ENCODE measurements around the gene MAEA.
"Not testable (repeated sequence)": the region's sequence is repeated elsewhere in the genome, so short reads cannot be mapped to it uniquely, and the experiment has no call there.

The MAEA gene

DNA sequence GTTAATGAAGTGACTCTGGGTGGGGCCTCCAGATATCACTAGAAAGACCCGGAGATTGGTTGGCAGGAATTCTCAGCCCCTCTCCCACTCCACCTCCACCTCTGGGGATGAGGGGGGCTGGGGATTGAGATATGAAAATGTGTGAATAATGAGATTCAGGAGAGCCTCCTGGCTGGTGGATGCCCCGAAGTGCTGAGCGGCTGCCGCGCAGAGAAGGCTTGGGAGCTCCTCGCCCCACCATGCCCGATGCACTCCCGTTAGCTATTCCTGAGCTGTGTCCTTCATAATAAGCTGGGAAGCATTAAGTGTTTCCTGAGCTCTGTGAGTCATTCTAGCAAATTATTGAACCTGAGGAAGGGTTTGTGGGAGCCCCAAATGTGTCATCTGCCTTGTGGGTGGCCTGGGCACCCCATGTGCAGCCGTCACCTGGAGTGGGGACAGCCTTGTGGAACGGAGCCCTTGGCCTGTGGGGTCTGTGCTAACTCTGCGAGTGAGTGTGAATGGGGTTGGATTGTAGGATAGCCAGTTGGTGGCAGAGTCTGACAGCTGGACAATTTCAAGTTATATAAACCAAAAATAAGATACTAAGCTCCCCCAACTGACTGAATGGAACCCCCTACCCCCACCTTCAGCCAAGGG is 4.4 kb upstream of the MAEA start:
- DNase-seq = no peak

DNA sequence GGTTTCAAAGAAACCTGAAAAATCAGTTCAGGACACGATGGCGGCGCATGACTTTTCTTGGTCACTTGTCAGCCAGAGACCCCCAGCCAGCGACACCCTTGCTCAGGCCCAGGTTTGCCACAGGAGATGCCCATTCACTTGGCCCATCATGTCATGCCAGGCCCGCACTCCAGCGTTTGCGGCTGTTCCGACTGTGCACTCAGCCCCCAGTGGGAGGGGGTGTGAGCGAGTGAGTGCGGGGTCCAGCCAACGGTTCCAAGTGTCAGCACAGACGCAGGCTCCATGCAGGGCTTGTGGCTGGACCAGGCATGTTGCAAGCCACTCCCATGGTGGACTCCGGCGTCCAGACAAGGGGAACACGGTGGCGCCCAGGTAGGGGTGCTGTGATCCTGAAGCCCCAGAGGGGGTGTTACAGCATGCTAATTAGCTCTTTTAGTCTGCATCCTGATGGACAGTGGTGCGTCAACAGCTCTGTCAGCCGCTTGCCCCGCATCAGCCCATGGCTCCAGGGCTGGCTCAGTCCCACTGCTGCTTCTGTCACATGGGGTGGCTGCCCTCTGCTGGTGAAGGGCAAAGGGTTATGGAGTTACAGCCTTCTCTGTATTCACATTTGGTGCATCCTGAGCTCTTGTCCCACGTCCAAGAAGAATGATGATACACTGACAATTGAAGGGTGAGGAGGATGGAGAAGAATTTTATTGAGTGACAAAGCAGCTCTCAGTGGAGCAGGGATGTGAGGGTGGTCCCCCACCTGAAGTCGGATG is 3.7 kb upstream of the MAEA start:
- peak; percentile 48 for DNase-seq

DNA sequence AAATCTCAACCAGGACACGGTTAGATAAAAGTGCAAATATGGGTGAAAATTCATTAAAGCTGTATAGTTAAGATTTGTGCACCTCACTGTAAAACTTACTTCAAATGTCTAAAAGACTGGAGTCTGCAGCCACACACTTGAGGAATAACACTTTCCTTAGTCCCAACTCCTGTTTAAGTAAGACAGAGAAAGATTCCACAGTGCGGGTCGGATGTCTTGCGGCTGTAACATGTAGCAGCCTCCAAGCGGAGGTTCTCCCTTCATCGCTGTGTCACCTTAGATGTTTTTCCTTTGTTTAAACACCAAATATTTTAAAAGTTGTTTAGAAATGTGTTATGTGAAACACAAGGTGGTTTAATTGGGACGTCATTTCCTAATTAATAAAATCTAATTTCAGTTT is 905 bp upstream of the MAEA start:
- DNase-seq = no peak

DNA sequence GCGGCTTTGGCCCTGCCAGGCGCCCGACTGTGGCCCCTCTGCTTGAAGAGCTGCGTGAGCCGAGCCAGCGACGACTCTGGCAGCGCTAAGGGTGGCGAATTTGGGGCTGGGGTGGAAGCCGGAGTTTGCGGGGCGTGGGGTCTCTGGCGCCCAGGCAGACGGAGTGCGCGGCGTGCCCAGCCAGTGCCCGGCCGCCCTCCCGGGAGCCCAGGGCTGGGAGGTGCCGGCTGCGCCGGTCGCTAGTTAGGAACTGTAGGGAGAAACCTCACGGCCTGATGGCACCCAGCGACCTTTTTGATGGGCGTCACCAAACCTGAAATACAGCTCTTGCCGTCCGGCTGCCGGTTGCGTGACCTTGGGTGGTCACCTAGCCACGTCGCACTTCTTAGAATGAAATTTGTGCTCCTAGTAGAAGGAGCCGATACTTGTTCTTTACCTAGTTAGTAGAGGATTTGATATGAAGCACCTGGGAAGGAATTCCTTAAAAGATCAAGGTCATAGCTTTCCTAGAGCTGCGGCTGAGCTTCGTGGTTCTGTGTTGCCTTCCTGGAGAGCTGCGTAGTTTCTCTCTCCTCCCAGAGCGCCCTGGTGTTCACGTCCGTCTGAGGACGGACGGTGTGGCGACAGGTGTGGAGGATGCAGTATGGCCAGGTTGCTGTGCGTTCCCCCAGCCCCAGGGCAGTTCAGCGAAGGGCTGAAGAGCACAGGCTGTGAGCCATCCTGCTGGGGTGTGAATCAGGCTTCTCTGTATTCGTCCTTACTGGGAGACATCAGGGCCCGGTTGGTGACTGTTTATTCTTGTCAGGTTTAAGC is 680 bp downstream of the MAEA start:
- peak; percentile 19 for DNase-seq

GRCh38 chr4:1291091-1291490 is 1.4 kb downstream of the MAEA start:
- no peak for DNase-seq

DNA sequence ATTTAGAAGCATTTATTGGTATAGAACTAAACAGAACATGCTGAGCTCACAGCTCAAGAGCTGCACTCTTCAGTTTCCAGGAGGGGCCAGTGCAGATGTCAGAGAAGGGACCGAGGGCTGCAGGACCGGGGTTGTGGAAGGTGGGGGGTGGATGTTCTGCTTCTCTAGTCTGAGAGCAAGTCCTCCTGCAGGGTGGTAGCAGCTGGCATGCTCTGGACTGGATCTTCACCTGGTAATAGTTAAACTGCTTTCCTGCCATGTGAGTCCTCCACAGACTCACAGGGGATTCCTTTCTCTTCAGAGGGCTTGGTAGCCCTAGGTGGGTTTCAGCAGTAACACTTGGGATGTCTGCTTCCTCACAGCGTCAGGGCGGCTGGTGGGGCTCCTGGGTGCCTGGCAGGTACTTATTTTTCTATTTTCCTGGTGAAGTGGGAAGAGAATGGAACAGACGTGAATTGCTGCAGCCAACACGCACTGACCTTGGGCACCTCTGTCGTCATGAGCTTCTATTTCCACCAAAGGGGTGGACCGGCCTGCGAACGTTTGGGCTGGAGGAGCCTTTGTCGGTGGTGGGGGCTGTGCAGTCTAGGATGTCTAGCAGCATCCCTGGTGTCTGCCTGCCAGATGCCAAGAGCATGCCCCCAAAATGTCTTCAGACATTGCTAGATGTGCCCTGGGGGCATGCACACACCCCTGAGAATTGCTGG is 2.5 kb downstream of the MAEA start:
- DNase-seq = no peak

- DNase-seq = not testable (repeated sequence)
Measured at GRCh38 chr4:1292703-1293011, 3.0 kb downstream of the MAEA start.

- no peak for DNase-seq
Measured at GRCh38 chr4:1293531-1293941, 3.8 kb downstream of the MAEA start.

GRCh38 chr4:1293991-1294390 is 4.3 kb downstream of the MAEA start:
- no peak for DNase-seq

- no peak for DNase-seq
Measured at GRCh38 chr4:1294424-1294823, 4.7 kb downstream of the MAEA start.

DNA sequence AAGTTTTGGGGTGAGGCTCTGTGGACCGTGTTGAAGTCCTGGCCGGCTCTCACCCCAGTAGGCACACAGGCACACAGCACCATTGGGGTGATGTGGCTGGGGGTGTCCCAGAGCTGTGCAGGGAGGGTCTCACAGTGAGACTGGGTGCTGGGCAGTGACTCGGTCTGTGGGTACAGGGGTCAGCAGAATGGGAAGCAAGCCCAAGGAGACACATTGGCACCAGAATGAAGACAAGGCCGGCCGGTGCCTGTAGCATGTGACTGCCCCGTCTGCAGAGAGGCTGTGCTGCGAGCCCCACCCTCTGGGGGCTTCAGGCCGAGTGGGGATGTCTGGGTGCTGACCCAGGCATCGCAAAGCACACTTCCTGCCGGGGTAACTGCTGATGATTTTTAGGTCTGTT is 5.2 kb downstream of the MAEA start:
- no peak for DNase-seq

GRCh38 chr4:1295405-1296055 is 5.8 kb downstream of the MAEA start:
- no peak for DNase-seq

GRCh38 chr4:1296324-1297022 is 6.8 kb downstream of the MAEA start:
- no peak for DNase-seq

- no peak for DNase-seq
Measured at GRCh38 chr4:1297023-1297395, 7.3 kb downstream of the MAEA start.

DNA sequence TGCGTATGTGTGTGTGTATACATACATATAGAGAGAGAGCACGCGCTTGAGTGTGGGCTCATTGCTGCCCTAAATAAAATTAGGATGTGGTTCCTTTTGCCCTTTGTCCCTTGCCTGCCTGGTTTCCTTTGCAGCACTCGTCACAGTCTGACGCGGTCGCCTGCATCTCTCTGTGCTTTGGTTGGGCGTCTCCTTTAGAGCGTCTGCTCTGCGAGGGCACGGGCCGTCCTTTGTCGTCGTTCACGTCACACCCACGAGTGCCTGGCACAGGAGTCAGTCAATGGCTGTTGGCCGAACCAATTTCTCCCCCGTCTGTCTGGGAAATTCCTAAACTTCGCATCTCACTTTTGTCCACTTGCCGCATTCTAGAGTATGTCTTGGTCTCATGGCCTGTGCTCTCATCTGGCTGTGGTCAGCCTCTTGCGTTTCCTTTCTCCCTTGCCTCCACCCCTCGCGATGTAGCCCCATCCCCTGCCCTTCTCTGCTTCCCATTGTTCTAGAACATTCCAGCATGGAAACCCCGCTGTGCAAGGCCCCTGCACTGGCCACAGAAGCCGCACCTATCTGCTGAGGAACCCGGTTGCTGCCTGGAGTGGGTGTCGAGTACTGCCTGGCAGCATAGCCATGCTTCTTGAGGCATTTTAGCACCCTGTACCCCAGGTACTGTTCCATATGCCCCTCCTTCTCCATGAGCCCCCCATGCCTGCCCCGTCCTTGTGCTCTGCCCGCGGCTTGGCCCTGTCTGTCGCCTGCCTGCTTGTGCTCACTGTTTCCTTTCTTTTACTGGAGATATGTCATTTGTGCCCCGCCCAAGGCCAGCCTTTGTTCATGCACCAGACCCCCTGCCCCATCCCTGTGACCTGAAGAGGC is 8.0 kb downstream of the MAEA start:
- no peak for DNase-seq

GRCh38 chr4:1298461-1298860 is 8.8 kb downstream of the MAEA start:
- DNase-seq = no peak

DNA sequence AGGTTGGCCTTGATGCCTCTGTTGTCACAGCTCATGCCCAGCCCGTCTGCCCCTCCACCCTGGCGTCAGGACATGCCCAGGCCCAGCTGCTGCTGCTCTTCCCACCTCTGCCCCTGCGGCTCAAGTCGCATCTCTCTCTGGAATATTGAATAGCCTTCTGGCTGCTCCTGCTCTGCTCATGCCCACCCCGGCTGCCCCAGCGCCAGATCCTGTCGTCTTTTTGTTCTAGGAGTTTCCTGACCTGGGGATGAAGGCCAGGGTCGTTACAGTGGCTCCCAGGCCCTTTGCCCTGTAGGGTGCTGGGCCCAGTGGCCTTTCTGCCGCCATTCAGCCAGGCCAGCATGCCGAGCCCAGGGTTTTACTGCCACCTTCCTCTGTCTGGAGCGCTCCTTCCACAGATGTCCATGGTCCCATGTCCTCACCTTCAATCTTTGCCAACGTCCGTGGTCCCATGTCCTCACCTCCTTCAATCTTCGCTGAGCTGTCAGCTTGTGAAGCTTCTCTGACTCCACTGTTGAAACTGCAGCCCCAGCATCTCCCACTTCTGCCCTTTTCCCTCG is 9.7 kb downstream of the MAEA start:
- no peak for DNase-seq

DNA sequence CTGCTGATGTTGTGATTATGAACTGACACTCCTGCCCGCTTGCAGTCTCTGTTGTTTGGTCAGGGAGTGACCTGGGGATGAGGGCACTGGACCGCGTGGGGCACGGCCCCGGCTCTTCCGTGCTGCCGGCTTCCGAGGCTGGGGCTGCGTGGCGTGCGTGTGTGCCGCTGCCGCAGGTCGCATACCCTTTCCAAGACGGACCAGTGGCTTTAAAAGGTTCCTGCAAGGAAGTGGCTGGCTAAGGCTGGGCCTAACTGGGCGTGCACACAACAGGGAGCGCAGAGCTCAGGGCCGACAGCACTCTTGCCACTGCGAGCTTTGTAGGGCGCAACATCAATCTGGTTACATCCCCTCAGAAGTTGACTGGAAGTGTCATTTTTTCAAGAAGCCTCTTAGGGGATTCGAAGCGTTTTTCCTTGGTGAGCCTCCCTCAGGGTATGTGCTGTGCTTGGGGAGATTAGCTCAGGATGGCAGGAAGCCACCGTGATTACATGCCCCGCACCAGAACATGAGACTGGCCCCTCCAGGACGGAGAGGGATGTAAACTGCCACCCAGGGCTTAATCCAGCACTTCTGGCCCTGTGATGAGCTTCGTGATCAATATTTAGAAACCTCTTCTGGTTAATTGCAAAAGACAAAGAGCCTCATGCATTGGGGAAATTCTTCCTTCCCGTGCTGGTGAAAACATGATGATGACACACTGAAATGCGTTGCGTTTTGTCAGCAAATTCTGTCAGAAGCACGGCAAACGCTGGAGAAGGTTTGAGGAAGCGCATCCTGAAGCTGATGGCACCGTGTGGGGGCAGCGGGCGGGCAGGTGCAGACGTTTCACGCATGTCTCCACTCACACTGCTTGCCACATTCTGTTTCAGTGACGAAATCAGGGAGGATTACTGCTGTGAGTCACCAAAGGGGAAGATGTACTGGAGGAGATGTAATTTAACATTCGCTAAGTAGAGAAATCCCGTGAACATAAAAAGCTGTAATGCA is 11.1 kb downstream of the MAEA start:
- peak; percentile 98 for DNase-seq

DNA sequence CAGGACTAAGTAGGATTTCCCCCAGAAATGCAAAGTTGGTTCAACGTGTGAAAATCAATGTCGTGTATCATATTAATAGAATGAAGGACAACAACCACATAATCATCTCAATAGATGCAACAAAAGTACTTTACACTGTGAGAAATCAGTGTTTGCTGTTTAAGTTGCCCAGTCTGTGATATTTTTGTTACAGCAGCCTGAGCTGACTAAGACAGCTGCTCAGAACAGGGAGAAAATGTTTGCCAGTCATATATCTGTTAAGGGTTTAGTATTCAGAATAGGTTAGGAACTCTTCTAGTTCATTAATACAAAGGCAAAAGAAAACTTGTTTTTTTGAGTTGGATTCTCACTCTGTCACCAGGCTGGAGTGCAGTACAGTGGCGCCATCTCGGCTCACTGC is 12.5 kb downstream of the MAEA start:
- DNase-seq = no peak

DNA sequence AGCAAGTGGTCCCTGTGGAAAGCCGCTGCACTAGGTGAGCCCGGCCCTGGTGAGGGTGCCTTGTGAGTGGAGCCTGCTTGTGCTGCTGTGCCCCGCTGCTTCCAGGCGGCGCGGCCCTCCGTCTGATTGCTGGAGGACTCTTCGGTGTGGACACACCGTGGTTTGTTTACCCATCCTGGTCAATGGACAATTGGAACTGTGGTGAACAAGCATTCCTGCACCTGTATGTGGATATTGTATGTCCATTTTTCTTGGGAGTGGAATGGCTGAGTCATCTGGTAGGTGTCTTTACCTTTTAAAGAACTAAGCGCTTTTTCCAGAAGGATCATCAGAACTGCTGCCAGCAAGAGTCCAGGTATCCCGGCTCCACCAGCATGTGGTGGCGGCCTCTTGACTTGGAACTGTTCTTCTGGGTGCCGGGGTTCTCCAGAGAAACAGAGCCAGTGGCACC is 15.6 kb downstream of the MAEA start:
- DNase-seq = no peak
